SW 1271 (cell line): ENCODE results near the gene SNAPC4.
"Not testable (repeated sequence)": the region's sequence is repeated elsewhere in the genome, so short reads cannot be mapped to it uniquely, and the experiment has no call there.

Experiments used
- DNase-seq, 2 experiments: peaks; one replicate each; lab custom pipeline; 2025; lab: John Stamatoyannopoulos, UW

The SNAPC4 gene

GRCh38 chr9:136353757-136354488 is 46.0 kb downstream of the SNAPC4 start:
- no peak for DNase-seq

- no peak for DNase-seq
These were observed 46.9 kb downstream of the SNAPC4 start for GRCh38 chr9:136353088-136353487.

DNA sequence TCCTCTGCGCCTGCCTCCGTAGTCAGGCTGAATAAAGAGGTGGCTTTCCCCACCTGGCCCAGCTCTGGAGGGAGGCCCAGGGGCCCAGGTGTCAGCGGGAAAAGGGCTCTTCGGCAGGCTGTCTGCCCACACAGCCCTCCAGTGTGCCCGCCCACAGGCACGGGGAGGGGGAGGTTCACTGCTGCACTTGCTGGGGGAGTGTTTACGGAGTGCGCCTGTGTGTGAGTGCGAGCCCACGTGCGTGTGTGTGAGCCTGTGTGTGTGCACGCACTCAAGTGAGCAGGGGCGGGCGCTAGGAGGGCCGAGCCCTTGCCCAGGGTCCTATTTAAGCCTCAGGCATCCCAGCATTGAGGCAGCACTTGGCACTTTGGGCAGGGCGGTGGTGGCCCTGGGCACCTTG is 47.3 kb downstream of the SNAPC4 start:
- DNase-seq: no peak

GRCh38 chr9:136351868-136352267 is 48.1 kb downstream of the SNAPC4 start:
- DNase-seq: not testable (repeated sequence)

GRCh38 chr9:136351252-136351800 is 48.6 kb downstream of the SNAPC4 start:
- DNase-seq: no peak
